ENCODE data around the gene PANX3.

Gene PANX3

DNA sequence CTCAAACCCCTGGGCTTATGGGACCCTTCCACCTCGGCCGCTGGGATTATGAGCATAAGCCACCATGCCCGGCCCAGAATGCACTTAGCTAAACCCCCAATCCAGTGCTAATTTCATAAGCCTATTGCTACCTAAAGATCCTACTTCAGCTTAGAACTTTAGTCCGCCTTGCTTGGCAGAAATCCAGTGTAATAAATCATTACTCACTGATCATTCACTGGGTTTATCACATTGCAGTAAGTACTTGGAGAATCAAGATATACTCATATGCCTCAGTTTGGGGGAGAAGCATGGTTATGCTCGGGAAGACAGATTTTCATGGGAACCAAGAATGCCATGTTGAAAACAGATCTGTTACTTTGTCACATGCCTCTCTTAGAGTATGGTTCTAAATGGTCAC, 7.6 kb downstream of the PANX3 start:
- DNase-seq (ENCODE audit: low spot score) = no peak

DNA sequence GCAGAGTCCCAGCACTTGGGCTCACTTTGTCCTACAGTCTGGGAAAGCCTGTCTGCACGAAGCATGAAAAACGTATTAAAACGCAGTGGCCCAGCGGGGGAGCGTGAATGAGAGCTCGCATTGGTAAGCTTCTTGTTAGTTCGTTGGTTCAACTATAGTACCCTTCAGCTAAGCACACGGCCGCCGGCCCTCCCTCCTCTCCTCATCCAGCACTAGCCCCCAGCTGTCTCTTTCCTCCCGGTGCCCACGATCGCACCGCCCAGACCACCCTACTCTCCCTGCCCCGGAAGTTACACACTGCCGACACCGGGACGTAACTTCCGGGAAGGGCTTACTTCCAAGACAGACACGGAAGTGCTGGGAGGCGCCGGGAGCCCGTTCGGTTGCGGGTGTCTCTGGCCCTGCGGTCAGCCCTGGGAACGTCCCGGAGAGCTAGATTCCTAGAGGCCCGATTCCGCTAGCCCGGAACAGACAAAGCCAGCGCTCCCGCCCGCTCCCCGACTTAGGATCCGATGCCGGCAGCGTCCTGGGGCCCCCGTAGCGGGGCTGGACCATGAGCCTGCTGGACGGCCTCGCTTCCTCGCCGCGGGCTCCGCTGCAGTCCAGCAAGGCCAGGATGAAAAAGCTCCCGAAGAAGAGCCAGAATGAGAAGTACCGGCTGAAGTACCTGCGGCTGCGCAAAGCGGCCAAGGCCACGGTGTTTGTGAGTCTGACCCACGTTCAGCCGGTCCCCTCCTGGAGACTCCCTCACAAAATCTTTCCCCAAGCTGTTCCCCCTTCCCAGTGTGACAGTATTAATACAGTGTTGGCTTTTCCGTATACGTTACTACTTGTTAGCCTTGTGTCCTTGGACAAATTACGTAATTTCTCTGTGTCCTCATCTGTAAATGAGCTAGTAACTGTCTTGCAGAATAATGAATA, 11.6 kb downstream of the PANX3 start, which contains the start of gene TBRG1:
TSS of gene TBRG1 (plus strand) at position 334 of the 921 bp plus-strand sequence. CDS start at position 554, 220 bp downstream.
- DNase-seq (ENCODE audit: low spot score) = peak; percentile 86

DNA sequence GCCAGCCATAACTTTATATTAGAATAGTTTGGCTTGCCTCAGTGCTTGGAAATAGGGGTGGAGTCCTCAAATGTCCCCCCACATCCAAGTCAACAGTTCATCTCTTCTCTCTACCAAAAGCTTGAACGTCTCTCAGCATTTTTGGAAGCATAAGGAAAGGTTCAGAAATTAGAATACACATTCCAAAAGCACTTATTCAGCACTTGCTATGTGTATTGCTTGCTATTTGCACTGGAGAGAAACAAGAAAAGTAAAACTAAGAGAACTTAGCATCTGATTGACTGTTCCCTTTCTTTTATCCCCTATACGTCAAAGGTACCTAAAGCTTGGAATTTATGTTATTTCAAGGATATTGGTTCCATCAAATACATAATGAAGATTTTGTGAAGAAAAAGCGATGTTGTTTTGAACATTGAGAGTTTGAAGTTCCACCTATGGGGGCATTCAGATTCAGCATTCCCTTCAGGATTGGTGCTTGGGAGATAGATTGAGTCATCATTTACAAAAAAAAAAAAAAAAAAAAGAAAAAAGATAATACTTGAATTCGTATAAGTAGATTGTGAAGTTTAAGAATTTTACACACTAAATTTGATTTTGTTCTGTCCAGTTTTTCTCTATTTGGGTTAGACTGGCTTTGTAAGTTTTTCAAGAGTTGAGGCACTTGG, 12.8 kb downstream of the PANX3 start:
- DNase-seq (ENCODE audit: low spot score) = no peak

DNA sequence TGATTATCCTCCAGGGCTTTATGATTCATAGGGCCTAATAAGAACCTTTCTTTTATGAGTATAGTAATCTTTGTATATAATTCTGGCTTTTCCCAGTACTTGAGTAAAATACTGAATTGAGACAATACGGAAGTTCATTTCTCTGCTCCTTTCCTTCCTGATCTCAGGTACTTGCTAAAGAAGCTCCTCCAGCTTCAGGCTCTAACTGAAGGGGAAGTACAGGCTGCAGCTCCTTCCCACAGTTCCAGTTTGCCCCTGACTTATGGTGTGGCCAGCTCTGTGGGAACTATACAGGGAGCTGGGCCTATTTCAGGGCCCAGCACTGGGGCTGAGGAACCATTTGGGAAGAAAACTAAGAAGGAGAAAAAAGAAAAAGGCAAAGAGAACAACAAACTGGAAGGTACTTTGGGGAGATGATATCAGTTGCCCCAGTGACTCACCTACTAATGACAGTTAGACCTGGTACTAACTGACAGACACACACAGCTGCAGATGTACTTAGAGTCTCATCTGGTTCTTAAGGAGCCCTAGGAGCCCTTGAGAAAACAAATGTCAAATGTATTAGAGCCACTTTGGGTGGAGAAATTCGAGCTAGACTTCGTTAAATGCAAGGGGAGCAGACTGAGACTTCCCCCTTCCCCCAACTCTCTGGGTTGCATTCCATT, 14.4 kb downstream of the PANX3 start:
- no peak for DNase-seq (ENCODE audit: low spot score)

DNA sequence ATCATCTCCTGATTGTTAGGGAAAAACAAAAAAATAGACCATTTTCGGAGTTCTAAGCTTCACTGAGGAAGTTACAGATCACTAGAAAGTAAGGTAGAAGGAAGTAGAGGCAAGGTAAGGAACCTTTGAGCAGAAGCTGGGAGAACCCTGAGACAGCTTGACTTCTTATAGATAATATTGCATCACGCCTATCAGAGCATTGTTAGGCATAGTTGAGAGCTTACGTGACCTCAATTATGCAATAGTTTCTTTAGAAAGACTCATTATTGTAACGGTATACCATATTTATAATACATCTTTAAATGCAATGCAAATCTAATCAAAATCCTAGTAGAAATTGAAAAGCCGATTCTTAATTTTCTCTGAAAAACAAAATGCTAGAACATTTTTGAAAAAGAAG, 16.3 kb downstream of the PANX3 start:
- no peak for DNase-seq (ENCODE audit: low spot score)

DNA sequence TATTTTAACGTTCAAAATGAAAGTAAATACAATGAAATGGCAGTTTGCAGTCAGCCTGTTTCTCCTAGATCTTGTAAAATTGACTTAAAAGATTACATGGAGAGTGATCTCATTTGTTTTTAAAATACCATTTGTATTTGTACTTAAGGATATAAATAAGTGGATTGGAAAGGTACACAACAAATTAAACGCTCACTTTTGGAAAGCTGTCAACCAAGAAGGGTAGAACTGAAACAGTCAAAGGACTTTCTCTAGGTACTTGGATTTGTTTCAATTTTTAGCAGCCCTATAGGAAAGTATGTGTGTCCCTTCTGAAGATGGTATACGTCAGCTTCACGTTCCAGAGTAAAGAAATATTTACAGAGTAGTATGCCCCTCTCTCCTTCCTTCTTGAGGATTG, 18.7 kb downstream of the PANX3 start:
- no peak for DNase-seq (ENCODE audit: low spot score)

DNA sequence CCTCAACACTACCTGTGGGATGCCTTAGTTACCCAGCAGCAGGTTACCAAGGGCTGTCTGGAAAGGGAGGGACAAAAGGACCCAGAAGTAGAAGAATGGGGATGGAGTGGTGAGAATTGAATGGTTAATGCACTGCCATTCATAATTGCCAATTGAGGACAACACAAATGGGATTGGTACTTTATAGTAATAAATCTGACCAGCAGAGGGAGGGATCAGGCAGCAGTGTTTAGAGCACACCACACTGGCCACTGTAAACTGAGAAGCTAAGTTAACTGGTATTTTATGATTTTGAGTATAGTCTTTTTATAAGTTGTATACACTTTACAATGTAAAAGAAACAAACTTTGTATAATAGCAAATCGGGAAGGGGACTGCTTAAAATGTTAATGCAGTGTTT, 22.1 kb downstream of the PANX3 start:
- peak; percentile 19 for DNase-seq (ENCODE audit: low spot score)

DNA sequence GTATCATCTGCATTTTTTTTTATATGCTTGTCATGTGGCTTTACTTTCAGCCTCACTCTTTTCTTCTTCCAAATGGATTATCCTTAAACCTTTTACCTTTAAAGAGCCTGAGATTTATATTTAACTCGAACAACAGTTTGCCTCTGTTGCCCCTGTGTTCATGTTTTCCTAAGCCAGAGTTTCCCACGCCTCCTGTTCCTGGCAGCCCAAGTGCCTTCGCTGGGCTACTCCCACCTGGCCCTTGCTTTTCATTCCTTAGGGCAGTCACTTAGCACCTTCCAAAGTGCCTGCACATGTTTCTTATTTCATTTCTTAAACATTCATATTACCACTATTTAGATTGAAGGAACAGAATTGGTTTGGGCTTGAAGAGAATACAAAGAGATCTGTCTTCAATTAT, 24.7 kb downstream of the PANX3 start:
- no peak for DNase-seq (ENCODE audit: low spot score)

DNA sequence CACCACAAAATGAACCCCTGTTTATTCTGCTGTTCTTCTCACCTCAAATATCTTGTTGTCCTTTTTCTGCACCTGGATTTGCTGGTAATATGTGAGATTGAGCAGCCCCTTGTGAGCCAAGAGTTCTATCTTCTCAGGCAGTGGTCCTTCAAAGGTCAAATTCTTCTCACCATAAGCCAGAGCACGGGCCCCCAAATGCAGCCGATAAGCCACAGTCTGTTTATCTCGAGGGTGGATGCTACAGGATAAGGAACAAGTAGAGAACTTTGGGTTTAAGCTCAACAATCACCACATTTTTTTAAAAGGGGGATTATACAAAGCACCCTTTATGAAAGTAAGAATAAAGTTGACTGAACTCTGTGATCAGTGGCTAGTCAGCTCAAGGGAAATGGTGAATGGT, 27.3 kb downstream of the PANX3 start:
- DNase-seq (ENCODE audit: low spot score) = no peak

DNA sequence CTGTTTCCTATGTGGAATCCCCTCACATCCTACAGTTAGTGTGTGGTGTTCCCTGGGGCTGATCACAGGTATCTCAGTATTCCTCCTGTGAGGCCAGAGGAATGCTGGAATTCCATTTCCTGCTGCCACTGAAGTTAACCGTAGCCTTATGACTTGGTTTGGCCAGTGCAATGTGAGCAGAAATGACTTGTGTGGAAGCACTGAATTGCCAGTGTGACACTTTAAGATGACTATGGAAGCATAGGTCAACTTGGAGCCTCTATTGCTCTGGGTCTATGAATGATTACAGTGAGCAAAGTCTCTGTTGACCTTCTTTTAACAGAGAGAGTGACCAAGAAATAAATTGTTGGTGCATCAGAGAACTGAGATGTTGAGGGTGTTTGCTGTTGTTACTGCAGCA, 28.0 kb downstream of the PANX3 start:
- DNase-seq (ENCODE audit: low spot score) = no peak

DNA sequence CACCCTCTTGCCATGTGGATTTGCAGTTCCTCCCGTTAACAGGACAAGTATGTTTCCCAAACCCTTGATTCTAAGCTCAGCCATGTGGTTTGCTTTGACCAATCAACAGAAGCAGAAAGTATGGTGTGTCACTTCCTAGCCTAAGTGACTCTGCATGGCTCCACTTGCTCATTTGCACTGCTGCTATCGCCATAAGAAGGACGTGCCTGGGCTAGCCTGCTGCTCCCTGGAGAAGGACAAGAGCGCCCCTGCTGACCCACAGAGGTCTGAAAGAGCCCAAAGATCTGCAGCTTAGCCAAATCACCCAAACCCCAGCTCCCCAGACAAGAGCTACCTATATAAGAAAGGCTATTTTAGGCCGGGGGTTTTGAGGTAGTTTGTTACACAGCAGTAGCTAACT, 29.4 kb downstream of the PANX3 start:
- no peak for DNase-seq (ENCODE audit: low spot score)

DNA sequence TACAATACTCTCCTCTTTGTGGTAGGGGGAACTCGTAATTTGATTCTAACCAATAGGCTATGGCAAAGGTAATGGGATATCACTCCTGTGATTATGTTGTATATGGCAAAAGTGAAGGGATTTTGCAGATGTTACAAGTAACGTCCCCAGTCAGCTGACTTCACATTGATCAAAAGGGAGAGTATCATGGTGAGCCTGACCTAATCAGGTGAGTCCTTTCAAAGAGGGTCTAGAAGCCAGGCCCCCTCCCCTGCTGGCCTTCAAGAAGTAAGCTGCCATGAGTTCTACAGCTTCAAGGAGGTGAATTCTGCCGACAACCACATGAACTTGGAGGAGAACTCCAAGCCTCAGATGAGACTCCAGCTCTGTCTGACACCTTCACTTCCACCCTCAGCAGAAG, 31.4 kb downstream of the PANX3 start:
- DNase-seq (ENCODE audit: low spot score) = no peak

DNA sequence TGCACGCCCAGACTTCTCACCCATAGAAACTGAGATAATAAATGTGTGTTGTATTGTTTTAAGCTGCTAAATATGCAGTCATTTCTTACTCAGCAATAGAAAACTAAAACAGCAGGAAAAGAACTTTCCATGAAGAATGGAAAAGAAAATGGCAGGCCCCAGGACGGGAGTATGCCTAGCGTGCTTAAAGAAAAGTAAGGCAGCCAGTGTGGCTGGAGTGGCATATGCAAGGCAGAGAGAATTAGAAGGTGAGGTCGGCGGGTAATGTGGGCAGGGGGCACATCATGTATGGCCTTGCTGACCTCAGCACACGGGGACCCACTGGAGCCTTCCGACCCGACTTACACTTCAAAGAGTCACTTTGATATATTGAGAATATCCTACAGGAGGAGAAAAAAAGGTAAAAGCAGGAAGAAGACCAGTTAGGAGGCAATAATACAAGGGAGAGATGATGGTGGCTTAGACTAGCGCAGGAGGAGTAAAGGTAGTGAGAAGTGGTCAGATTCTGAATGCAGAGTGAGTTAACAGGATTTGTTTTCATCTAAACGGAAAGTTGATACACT, 31.9 kb downstream of the PANX3 start:
- DNase-seq (ENCODE audit: low spot score) = no peak

DNA sequence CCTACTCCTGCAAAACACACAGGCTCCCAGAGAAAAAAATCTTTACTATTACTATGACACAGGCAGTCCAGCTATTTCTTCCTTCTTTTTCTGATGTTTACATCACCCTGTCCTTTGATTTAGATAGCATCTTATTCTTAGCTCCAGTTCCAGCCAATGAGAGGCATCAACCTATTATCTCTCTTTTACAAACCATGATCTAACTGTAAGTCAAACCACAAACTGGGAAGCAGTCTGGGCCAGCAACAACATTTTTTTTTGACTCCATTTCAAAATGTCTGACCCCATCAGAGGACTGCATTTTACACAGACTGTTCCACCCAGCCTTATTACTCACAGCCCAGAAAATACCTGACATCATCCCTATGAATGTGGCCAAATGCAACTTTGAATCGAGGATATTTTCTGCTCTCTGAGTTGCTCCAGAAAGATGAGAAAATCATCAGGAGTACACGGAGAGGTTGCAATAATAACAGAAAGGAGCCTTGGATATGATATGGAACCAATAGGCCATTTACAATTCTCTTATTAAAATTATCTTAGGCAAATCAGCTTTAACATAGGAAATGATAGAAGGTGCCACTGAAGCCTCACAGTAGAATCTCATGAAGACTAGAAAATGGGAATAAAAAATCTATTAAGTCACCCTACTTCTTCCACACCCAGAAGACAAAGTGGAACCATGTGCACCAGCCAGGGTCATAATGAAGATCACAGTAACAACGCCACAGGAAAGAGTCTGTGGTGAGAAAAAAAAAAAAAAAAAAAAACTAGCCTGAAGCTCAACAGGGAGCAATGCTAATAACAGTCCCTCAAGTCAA, 32.6 kb downstream of the PANX3 start:
- DNase-seq (ENCODE audit: low spot score) = no peak

DNA sequence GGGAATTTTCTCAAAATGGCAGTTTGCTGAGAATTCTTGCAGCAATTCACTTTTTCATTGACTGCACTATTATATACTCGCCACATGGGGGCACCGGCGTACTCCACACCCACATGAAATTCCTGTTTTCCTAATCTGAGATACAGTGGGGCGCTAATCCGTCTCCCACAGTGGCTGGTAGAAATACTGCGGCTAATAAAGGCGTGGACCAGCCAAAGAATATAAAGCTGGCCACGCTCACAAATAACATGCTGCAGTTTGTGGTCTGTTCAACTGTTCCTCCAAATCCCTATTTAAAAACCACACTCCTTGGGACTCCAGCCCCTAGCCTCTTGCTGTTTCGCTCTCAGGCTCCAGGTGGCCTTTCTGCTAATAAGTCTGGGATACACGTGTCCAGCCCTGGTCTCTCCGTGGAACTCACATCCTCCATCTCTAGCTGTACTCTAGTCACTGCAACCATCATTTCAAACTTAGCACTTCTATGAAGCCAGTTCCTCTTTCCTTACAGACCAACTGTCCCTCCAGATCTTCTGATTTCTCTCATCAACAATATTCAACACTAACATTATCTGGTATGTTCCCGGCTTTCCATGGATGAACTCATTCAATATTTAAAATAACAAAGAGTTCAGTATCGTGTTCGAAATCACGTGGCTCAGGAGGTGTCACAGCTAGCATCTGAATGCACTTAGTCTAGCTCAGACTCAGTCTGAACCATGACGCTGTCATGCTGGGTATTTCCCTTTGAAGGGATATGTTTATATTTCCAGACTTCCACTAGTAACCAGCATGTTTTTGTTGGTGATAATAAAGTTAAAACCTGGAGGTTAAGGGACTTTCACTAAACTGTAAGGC, 33.4 kb downstream of the PANX3 start:
- peak; percentile 68 for DNase-seq (ENCODE audit: low spot score)

DNA sequence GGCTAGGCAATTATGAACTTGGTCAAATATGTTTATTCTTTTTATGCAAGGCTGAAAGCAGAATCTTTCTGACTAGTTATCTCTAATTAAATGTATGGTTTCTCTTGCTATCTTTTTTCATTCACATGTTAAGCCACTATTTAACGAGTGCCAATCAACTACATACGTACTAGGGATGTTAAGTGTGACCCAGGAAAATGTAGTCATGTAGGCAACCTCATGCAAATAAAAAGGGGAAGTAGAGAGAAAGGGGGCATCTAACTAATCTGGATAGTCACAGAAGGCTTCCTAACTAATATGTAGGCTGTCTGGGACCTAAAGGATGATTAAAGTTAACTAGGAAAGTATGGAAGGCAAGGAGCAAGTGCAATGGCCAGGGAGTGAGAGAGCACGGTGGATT, 34.9 kb downstream of the PANX3 start:
- no peak for DNase-seq (ENCODE audit: low spot score)

DNA sequence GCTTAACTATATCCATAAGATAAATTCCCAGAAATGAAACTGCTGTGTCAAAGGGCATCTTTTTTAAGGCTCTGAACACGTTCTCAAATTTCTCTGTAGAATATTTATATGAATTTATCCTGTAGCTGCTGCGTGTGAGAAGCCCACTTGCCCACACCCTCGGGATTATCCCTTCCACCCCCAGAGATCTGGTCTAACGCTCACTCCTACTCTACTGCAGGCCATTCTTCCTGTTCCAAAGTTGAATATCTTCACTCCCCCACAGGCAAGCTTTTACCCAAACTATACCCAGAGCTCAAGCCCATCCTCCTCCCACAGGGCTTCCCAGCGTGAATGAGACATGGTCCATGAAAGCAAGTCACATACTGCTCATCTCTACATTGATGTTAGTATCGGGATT, 37.4 kb downstream of the PANX3 start:
- DNase-seq (ENCODE audit: low spot score) = no peak

DNA sequence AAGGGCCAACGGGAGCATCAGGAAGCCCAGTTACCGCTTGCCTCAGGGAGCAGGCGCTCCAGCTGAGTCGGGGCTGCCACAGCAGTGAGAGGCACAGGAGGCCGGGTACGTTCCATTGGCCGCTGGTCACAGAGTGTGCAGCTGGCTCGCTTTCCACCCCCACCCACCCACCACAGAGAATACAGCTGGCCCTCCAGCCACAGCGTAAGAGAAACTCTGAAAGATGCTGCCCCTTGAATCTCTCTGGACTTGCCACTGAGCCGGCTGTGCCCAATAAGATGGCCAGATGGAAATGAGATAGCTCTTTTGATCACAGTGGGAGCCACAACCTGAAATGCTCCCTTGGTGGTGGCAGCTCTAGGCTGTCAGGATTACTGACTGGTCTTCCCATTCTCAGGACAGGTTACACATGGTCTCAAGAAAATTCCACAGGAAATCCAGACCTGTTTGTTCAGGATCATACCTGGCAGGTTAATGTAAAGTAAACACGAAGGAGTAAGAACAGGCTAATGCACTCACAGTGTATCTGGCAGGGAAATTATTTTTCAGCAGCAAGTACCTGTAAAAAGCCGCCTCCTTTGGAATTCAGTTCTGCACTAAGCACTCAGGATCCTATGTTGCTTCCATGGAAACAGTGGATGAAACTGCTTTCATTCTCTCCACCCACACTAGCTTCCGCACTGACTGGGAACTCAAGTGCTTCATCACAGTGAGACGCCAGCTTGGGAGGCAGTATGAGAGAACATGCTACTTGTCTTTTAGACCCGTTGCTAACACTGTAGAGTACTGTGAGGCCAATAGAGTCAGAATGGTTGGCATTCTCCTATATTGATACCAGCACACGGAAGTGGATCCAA, 45.8 kb downstream of the PANX3 start:
- no peak for DNase-seq (ENCODE audit: low spot score)

DNA sequence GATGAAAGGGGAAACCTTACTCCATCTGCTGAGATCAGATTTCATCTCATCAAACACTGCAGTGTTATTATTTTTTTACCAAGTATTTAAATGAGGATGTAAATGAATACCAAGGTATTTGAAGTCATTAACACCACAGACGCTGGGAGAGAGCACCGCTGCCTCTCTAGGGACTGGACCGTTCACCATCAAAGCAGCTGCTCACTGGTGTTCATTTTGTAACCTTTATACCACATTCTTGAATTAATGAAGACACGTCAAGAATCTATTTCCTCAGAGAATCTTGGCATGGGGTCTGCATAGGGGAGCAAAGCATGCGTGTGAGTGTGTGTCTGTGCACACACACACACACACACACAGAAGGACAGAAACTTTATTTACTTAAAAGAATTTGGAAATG, 46.7 kb downstream of the PANX3 start:
- no peak for DNase-seq (ENCODE audit: low spot score)

DNA sequence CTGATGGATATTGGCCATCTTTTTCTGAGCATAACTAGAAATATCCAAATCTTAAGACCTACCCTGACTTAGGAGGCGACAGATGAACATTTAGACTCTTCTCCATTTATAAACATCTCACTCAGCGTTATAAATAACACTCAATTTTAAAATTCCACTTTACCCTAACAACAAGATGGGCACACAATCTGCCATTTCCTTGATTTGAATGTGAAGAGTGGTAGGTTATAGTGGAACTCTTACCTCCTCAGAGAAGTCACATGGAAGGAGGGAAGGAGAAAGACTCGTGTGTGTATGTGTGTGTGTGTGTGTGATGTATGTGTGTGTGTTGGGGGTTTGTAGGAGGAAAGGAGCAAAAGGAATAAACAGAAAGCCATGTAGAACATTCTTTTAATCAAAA, 47.3 kb downstream of the PANX3 start:
- DNase-seq (ENCODE audit: low spot score) = no peak
